Mesenchymal stem cell (in vitro differentiated cells and primary cell): ENCODE measurements around the gene PTPRD.
"Not testable (repeated sequence)": the region's sequence is repeated elsewhere in the genome, so short reads cannot be mapped to it uniquely, and the experiment has no call there.

Experiments used
- DNase-seq: peaks from one replicate; pipeline ENCODE4 v3.0.0-alpha.2; 2013
- H2AFZ ChIP-seq: one replicate; pipeline ENCODE4 v1.6.1; 2013; ENCODE audit warnings: low read depth, mild to moderate bottlenecking, control low read depth, inconsistent platforms, low read length, moderate library complexity
- H2AK5ac ChIP-seq: 2 replicates; pipeline ENCODE4 v1.6.1; 2013; ENCODE audit warnings: low read length, moderate library complexity, mild to moderate bottlenecking, inconsistent platforms; ENCODE audit not compliant: severe bottlenecking
- H2BK120ac ChIP-seq: one replicate; pipeline ENCODE4 v1.6.1; 2013; ENCODE audit warnings: low read depth, mild to moderate bottlenecking, inconsistent platforms, low read length, moderate library complexity
- H2BK12ac ChIP-seq, 2 experiments: one replicate each; pipeline ENCODE4 v1.6.1; 2013; ENCODE audit warnings: inconsistent platforms in 2 of 2, low read length in 2 of 2, mild to moderate bottlenecking in 2 of 2, moderate library complexity in 2 of 2, control low read depth in 1 of 2
- H2BK15ac ChIP-seq: one replicate; pipeline ENCODE4 v1.6.1; 2013; ENCODE audit warnings: mild to moderate bottlenecking, low read depth, inconsistent platforms; ENCODE audit not compliant: poor library complexity, severe bottlenecking
- H2BK5ac ChIP-seq: 2 replicates; pipeline ENCODE4 v1.6.1; 2013; ENCODE audit warnings: low read depth, mild to moderate bottlenecking, low read length, control low read depth, inconsistent platforms; ENCODE audit not compliant: poor library complexity, severe bottlenecking
- H3K14ac ChIP-seq, 2 experiments: one replicate each; pipeline ENCODE4 v1.6.1; 2013; ENCODE audit warnings: inconsistent platforms in 2 of 2, low read length in 2 of 2, control low read depth in 1 of 2, mild to moderate bottlenecking in 1 of 2, moderate library complexity in 1 of 2
- H3K18ac ChIP-seq, 2 experiments: one replicate each; pipeline ENCODE4 v1.6.1; 2013; ENCODE audit warnings: inconsistent platforms in 2 of 2, low read length in 2 of 2, control low read depth in 1 of 2, low read depth in 1 of 2, mild to moderate bottlenecking in 1 of 2
- H3K23ac ChIP-seq, 2 experiments: one replicate each; pipeline ENCODE4 v1.6.1; 2013; ENCODE audit warnings: inconsistent platforms in 2 of 2, low read length in 2 of 2, mild to moderate bottlenecking in 2 of 2, moderate library complexity in 2 of 2, control low read depth in 1 of 2
- H3K27ac ChIP-seq: 2 replicates; pipeline ENCODE4 v1.5.1; 2013; ENCODE audit warnings: mild to moderate bottlenecking, moderate library complexity, low read length, control low read depth, inconsistent platforms; ENCODE audit not compliant: poor library complexity, severe bottlenecking
- H3K27me3 ChIP-seq, 2 experiments: 2 replicates each; pipeline versions ENCODE4 v1.6.1 to v1.7.0; 2013; ENCODE audit warnings: low read length in 2 of 2, mild to moderate bottlenecking in 2 of 2, moderate library complexity in 2 of 2, control low read depth in 1 of 2, inconsistent platforms in 1 of 2; ENCODE audit not compliant: control insufficient read depth in 1 of 2, insufficient read depth in 1 of 2
- H3K36me3 ChIP-seq, 2 experiments: 2 replicates each; pipeline versions ENCODE4 v1.6.1 to v1.7.0; 2013; ENCODE audit warnings: low read length in 2 of 2, control low read depth in 1 of 2, inconsistent platforms in 1 of 2, low read depth in 1 of 2, mild to moderate bottlenecking in 1 of 2; ENCODE audit not compliant: insufficient read depth in 2 of 2, control insufficient read depth in 1 of 2
- H3K4ac ChIP-seq, 2 experiments: one replicate each; pipeline ENCODE4 v1.6.1; 2013; ENCODE audit warnings: inconsistent platforms in 2 of 2, low read length in 2 of 2, mild to moderate bottlenecking in 2 of 2, moderate library complexity in 2 of 2, control low read depth in 1 of 2, low read depth in 1 of 2
- H3K4me1 ChIP-seq: 2 replicates; pipeline ENCODE4 v1.6.1; 2013; ENCODE audit warnings: low read depth, low read length, control low read depth; ENCODE audit not compliant: control insufficient read depth, insufficient read depth
- H3K4me2 ChIP-seq: 2 replicates; pipeline ENCODE4 v1.6.1; 2013; ENCODE audit warnings: low read length, mild to moderate bottlenecking, inconsistent platforms; ENCODE audit not compliant: poor library complexity, severe bottlenecking
- H3K4me3 ChIP-seq, 2 experiments: 2 replicates each; pipeline versions ENCODE4 v1.5.1 to v1.7.0; 2013; ENCODE audit warnings: low read length in 2 of 2, mild to moderate bottlenecking in 2 of 2, control low read depth in 1 of 2, low read depth in 1 of 2; ENCODE audit not compliant: insufficient read depth in 1 of 2
- H3K79me1 ChIP-seq: replicated peaks from 2 replicates; pipeline ENCODE4 v1.6.1; 2013; ENCODE audit warnings: mild to moderate bottlenecking, control low read depth, low read length, inconsistent platforms; ENCODE audit not compliant: poor library complexity, severe bottlenecking
- H3K9ac ChIP-seq: 2 replicates; pipeline ENCODE4 v1.7.0; 2013; ENCODE audit warnings: mild to moderate bottlenecking, low read length, moderate library complexity
- H3K9me3 ChIP-seq: 2 replicates; pipeline ENCODE4 v1.7.0; 2013; ENCODE audit warnings: mild to moderate bottlenecking, low read length; ENCODE audit not compliant: control insufficient read depth
- H4K8ac ChIP-seq: one replicate; pipeline ENCODE4 v1.6.1; 2013; ENCODE audit warnings: inconsistent platforms, mild to moderate bottlenecking, low read length, moderate library complexity
- H4K91ac ChIP-seq: one replicate; pipeline ENCODE4 v1.6.1; 2013; ENCODE audit warnings: mild to moderate bottlenecking, low read length, inconsistent platforms
- WGBS: methylation state at CpG from one replicate; pipeline ENCODE4 v1.1.7; 2013; ENCODE audit warnings: mixed read lengths; 5-methylcytosine and 5-hydroxymethylcytosine counted together

PTPRD gene

DNA sequence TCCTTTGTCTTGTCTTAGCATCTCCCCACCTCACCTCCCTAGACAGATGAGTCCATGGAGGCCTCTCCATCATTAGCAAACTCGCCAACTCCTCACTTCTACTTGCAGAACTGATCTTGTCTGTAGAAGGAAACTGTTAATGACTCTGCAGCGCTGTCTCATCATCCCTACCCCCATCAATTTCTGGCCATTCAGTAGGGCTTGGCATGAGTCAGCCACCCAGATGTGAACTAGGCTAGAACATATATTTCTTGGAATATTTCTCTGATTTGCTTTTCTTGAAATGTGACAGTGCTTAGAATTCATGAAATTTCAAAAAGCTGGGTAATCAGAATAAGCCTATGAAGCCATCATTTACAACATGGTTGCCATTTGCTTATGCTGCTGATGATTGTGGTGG, 1688.2 kb downstream of the PTPRD start:
- 49% methylated on average over 2 of the region's 2 CpGs for WGBS
- Histone ChIP-seq H3K27me3 (no peaks in the 10 kb centered on the region), H4K8ac (no peak overlapping the region), H3K9me3 (no peaks in the 10 kb centered on the region), H3K4me1 (peaks cover 2% of the 10 kb centered on the region), H2BK120ac (no peak overlapping the region), H2BK12ac (no peak overlapping the region), H3K23ac (no peak overlapping the region), H3K27ac (peak overlapping the region; percentile 26), H3K9ac (no peak overlapping the region), H3K36me3 (no peaks in the 10 kb centered on the region), H2BK15ac (no peak overlapping the region), H2AK5ac (no peak overlapping the region), H2BK5ac (no peak overlapping the region), H4K91ac (no peak overlapping the region), H3K4me2 (no peak overlapping the region), H3K4me3 (no peak overlapping the region), H3K4ac (no peak overlapping the region), H3K79me1 (no peaks in the 10 kb centered on the region), H3K18ac (no peak overlapping the region), H3K14ac (no peak overlapping the region), H2AFZ (no peak overlapping the region)
- DNase-seq, result peak; percentile 28

DNA sequence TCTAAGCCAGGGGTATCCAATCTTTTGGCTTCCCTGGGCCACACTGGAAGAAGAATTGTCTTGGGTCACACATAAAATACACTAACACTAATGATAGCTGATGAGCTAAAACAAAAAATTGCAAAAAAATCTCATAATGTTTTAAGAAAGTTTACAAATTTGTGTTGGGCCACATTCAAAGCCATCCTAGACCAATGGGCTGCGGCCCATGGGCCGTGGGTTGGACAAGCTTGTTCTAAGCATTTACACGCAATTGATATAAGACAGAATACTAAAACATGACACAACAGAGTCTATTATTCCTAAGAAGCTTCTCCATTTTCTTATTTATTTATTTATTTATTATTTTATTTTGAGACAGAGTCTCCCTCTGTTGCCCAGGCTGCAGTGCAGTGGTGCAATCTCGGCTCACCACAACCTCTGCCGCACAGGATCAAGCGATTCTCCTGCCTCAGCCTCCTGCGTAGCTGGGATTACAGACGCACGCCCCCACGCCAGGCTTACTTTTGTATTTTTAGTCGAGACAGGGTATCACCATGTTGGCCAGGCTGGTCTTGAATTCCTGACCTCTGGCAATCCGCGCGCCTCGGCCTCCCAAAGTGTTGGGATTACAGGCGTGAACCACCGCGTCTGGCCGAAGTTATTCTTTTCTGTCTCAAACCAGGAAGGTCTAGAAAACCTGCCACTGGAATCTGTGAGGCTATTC, 1692.2 kb downstream of the PTPRD start:
- not testable (repeated sequence) for H3K9ac ChIP-seq, H3K14ac ChIP-seq, H3K4me1 ChIP-seq, H2BK120ac ChIP-seq, H4K8ac ChIP-seq, H3K23ac ChIP-seq, H3K4me3 ChIP-seq, DNase-seq, H3K79me1 ChIP-seq, H3K36me3 ChIP-seq, H3K27me3 ChIP-seq, H3K27ac ChIP-seq, H2BK12ac ChIP-seq, H3K4me2 ChIP-seq, H3K18ac ChIP-seq, H4K91ac ChIP-seq, H2AFZ ChIP-seq, H2BK15ac ChIP-seq, H3K9me3 ChIP-seq, H2BK5ac ChIP-seq, H3K4ac ChIP-seq, H2AK5ac ChIP-seq
- 94% methylated on average over 17 of the region's 19 CpGs for WGBS

DNA sequence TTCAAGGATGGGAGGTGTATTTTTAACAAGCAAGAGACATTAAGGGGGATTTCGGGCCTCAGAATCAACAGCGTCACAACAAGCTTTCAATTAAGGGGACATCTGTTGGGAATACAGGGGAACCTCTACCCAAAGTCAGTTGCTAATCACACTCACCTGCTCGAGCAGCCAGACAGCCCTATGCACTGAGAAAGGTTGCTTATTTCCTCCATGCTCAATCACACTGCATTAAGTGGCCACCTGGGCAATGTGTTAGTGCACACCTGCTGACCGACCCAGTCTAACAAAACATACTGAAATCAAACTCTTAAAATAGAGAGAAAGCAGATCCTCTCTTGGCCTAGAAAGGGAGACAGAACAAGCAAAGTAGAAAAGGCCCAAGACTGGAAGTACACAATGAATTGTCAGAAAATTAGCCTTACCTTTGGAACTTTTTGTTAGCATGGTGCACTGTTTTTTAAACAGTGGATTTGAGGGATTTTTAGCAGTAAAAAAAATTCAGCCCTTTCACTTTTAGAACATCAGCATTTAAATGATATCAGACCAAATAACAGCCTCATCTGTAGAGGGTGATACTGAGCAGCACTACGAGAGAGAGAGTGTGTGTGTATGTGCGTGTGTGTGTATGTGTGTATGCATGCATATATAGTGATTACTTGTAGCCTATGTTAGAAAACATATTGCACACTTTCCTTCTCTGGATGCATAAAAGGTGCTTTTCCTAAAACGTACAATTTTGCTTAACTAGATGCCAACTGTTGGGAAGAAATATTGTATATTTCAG, 1694.7 kb downstream of the PTPRD start:
- H3K23ac ChIP-seq, result no peak overlapping the region
- H3K14ac ChIP-seq, result no peak overlapping the region
- H3K9ac ChIP-seq, result no peak overlapping the region
- no peak overlapping the region for H2AK5ac ChIP-seq
- no peak overlapping the region for H3K18ac ChIP-seq
- no peaks in the 10 kb centered on the region for H3K9me3 ChIP-seq
- no peaks in the 10 kb centered on the region for H3K36me3 ChIP-seq
- no peak overlapping the region for H2BK12ac ChIP-seq
- 81% methylated on average over 3 of the region's 7 CpGs for WGBS
- no peak overlapping the region for H3K4me3 ChIP-seq
- H2BK15ac ChIP-seq, result no peak overlapping the region
- H3K27ac ChIP-seq, result no peak overlapping the region
- no peaks in the 10 kb centered on the region for H3K79me1 ChIP-seq
- H3K4ac ChIP-seq, result no peak overlapping the region
- H2AFZ ChIP-seq, result no peak overlapping the region
- H4K91ac ChIP-seq, result no peak overlapping the region
- H3K4me2 ChIP-seq, result no peak overlapping the region
- no peak for DNase-seq
- H2BK120ac ChIP-seq, result no peak overlapping the region
- H3K4me1 ChIP-seq, result no peaks in the 10 kb centered on the region
- no peak overlapping the region for H4K8ac ChIP-seq
- no peak overlapping the region for H2BK5ac ChIP-seq
- H3K27me3 ChIP-seq, result no peaks in the 10 kb centered on the region

DNA sequence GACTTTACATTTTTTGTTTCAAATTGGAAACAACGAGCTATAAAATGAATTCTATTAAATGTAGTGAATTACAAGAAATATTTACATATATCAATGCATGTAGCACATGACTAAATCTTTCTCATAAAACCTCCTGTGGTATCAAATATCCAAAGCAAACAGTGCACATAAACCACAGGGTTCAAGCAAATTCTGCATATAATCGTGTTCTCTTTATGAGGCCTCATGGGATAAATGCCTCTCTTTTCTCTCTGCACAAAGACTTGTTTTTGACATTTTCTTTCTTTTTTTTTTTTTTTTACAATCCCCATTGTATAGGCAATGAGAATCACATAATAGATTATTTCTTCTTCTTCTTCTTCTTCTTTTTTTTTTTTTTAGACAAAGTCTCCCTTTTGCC, 1696.0 kb downstream of the PTPRD start:
- WGBS, result 100% methylated on average over 1 of the region's 2 CpGs
- no peak overlapping the region for H3K18ac ChIP-seq
- DNase-seq, result no peak

More for the DNA sequence above, 1696.0 kb downstream of the PTPRD start:
- no peaks in the 10 kb centered on the region for H3K27me3 ChIP-seq
- no peak overlapping the region for H3K4me3 ChIP-seq
- no peak overlapping the region for H2BK120ac ChIP-seq
- no peak overlapping the region for H4K91ac ChIP-seq
- H2BK12ac ChIP-seq, result no peak overlapping the region
- no peak overlapping the region for H3K27ac ChIP-seq
- no peaks in the 10 kb centered on the region for H3K9me3 ChIP-seq
- no peak overlapping the region for H3K9ac ChIP-seq
- no peak overlapping the region for H3K14ac ChIP-seq
- no peak overlapping the region for H2AK5ac ChIP-seq
- no peak overlapping the region for H3K4ac ChIP-seq
- H3K4me2 ChIP-seq, result no peak overlapping the region
- no peak overlapping the region for H2BK5ac ChIP-seq
- no peak overlapping the region for H4K8ac ChIP-seq
- no peaks in the 10 kb centered on the region for H3K79me1 ChIP-seq
- no peak overlapping the region for H2AFZ ChIP-seq
- no peaks in the 10 kb centered on the region for H3K36me3 ChIP-seq
- no peak overlapping the region for H3K23ac ChIP-seq
- H2BK15ac ChIP-seq, result no peak overlapping the region
- H3K4me1 ChIP-seq, result no peaks in the 10 kb centered on the region
